GM12875 (cell line): ENCODE data around the gene ITPR1.

Experiments
- H3K4me3 ChIP-seq: one replicate; pipeline ENCODE4 v1.5.1; 2011; ENCODE audit warnings: low read depth, low read length, control low read depth
- TF ChIP-seq, protein P1 (sequence below): IDR thresholded peaks from 2 replicates; pipeline ENCODE4 v1.5.1; 2011; ENCODE audit warnings: low read depth, mild to moderate bottlenecking, control low read depth, inconsistent platforms, low read length, moderate library complexity, borderline replicate concordance; ENCODE audit not compliant: insufficient read depth

The ITPR1 gene

DNA sequence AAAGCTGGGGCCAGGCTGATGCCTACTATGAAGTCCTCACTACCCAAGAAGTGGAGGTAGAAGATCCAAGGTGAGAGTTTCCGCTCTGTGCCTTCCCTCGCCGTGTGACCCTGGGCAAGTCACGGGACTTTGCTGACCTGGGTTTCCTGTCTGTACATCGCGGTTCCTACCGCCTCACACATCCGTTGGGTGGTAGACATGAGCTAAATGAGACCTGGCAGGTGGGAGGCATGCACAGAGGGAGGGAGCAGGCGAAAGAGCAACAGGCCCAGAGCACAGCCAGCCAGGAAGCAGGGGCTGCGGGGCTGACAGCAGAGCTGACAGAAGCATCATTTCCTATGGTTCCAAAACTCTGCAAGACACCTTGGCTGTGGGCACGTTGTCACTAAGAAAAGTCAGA, 328.8 kb downstream of the ITPR1 start:
- TF ChIP-seq, protein P1, sequence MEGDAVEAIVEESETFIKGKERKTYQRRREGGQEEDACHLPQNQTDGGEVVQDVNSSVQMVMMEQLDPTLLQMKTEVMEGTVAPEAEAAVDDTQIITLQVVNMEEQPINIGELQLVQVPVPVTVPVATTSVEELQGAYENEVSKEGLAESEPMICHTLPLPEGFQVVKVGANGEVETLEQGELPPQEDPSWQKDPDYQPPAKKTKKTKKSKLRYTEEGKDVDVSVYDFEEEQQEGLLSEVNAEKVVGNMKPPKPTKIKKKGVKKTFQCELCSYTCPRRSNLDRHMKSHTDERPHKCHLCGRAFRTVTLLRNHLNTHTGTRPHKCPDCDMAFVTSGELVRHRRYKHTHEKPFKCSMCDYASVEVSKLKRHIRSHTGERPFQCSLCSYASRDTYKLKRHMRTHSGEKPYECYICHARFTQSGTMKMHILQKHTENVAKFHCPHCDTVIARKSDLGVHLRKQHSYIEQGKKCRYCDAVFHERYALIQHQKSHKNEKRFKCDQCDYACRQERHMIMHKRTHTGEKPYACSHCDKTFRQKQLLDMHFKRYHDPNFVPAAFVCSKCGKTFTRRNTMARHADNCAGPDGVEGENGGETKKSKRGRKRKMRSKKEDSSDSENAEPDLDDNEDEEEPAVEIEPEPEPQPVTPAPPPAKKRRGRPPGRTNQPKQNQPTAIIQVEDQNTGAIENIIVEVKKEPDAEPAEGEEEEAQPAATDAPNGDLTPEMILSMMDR = no peak
- H3K4me3 ChIP-seq = no peak overlapping the region

DNA sequence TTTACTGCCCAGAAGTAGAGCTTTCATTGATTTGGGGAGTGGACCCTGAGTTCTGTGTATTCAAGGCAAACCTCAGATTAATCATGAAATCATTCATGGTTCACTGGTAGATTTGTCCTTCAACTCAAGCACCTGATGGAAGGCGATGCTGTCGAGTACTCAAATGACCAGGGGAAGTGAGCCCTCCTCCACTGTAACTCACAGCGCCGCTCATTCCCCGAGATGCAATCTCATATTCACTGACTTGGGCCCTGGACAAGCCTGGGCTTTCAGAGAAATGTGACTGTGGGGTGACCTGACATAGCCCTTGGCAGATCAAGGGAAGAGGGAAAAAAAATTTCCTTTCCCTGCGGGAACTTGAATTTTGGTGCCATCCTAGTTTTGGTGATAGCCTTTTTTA, 329.4 kb downstream of the ITPR1 start:
- no peak overlapping the region for H3K4me3 ChIP-seq
- TF ChIP-seq, protein P1 = no peak

DNA sequence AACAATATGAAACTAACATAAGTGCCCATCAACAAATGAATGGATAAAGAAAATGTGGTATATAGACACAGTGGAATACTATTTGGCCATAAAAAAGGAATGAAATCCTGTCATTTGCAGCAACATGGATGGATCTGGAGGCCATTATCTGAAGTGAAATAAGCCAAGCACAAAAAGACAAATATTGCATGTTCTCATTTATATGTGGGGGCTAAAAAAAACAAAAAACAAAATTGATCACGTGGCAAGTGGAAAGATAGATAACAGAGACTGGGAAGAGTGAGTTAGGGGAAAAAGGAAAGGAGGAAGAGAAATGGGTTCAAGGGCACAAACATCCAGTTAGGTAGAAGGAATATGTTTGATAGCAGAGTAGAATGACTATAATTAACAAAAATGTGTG, 330.2 kb downstream of the ITPR1 start:
- TF ChIP-seq, protein P1 = no peak
- no peak overlapping the region for H3K4me3 ChIP-seq

DNA sequence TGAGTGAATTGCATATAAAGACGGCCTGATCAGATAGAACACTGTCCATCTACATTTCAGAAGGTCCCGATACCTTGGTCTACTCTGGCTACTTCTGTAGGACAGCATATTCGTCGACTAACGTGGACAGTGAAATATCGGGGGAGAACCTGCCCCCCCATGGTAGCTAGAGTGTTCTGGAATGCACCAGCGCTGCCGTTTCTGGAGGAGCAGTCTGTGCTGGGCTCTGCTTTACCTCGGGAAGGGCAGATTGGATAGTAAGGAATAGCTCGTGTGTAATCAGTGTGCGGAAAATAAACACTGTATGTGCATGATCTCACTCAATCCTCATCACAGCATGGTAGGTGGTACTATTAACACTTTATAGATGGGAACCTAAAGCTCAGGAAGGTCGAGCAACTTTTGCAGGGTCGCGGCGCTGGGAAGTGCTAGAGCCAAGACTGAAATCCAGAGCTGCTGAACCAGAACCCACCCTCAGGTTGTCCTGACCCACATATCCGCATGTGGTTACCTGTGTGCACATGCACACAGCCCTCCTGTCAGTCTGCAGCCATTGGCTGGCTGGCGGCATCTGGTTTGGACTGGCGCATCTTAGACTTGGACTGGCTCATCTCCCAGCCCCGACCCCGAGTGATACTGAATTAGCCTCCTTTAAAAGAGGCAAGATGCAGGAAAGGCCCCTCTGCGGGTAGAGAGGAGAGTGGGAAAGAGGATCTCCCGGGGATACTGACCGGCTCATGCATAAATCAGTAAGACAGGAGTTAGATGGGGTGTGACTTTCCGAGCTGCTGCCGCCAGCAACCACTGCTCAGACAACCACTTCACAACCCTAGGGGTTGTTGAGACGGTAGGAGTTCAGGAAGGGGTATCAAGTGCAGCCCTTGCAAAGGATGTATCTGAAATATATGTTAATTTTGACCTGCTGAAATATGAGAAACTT, 331.1 kb downstream of the ITPR1 start:
- H3K4me3 ChIP-seq = no peak overlapping the region
- TF ChIP-seq, protein P1 = no peak

DNA sequence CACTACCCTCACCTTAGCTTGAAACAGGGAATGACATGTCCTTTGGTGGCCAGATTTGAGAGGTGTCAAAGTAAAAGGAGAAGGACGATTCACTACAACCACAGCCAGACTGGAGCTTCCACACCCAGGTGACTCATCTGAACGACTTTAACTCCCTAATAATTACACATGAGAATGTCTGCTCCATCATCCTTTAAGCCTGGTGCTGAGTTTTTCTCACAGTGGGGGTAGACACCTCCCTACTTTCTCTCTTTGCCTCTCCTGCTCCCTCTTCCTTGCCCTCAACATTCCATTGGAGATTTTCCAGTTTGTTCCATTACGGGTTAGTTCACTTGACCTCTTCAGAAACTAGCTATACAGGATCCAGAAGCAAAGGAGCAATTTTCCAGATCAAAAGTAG, 331.8 kb downstream of the ITPR1 start:
- TF ChIP-seq, protein P1 = no peak
- H3K4me3 ChIP-seq = no peak overlapping the region

DNA sequence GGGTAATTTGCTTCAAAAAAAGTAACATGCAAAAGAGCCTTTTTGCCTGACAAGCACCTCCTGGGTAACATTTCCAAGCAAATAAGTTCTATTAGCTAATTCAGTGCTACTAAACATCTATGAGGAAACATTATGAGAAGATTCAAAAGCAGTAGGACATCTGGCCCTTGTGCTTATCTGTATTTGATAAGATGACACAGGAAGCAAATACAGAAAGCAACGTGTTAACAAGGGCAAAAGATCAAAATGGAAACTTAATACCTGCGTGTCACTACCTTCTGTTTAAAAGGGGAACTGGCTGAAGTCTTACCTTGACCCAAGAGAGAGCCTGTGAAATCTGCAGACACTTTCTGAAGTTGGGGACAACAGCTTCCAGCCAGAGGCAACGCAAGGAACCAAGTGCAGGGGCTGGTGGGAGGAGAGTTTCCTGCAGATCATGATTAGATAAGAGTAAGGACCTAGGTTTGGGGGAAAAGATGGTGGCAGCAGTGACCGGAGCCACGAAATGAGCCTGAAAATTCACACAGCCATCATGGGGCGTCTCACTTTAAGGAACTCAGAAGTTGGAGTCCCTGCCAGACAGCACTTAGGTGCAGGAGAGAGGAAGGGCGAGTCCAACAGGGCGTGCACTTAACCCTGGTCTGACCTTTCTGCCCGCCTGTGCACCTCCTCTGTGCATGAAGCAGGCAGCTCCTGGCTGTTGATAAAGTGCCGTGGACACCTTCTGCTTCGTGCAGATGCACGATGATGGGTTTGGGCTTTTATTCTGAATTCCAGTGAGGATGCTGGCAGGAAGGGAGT, 332.5 kb downstream of the ITPR1 start:
- TF ChIP-seq, protein P1 = no peak

More for the DNA sequence above, 332.5 kb downstream of the ITPR1 start:
- no peak overlapping the region for H3K4me3 ChIP-seq
